Body of pancreas (tissue), 4 donors: Measurements from ENCODE around the gene LAIR2. TPM values are rescaled to one million over a fixed set of nuclear protein-coding genes. Genes with fewer than 3 reads are reported as not detected.

Experiments used
- ATAC-seq: fragments of 150-250 bp; one replicate; pipeline ENCODE4 v1.9.1; 2016
- DNase-seq, 4 donors: peaks; one replicate each; pipeline ENCODE4 v3.0.0-alpha.2; 2019
- H3K27ac ChIP-seq, 4 donors: fragments of 200-600 bp; sonication (generic); 1 replicate in 3 of 4; 2 replicates in 1 of 4; pipeline versions ENCODE4 v1.5.1 to v1.6.1; 2016 to 2019; ENCODE audit warnings: mild to moderate bottlenecking in 1 of 4, mixed read lengths in 1 of 4, moderate library complexity in 1 of 4
- H3K27me3 ChIP-seq, 2 donors: fragments of 200-600 bp; sonication (generic); one replicate each; pipeline ENCODE4 v1.6.0; 2016; ENCODE audit warnings: mild to moderate bottlenecking in 1 of 2
- H3K36me3 ChIP-seq, 2 donors: fragments of 200-600 bp; sonication (generic); replicated peaks in 1 of 2; 2 replicates each; pipeline ENCODE4 v1.5.1; 2016; ENCODE audit warnings: low read depth in 2 of 2; ENCODE audit not compliant: insufficient read depth in 1 of 2
- H3K4me1 ChIP-seq: fragments of 200-600 bp; sonication (generic); one replicate; pipeline ENCODE4 v1.6.0; 2016
- H3K4me3 ChIP-seq, 2 donors: fragments of 200-600 bp; sonication (generic); 1 replicate in 1 of 2; 2 replicates in 1 of 2; pipeline ENCODE4 v1.5.1; 2016 to 2019
- H3K9me3 ChIP-seq, 3 donors: fragments of 200-600 bp; sonication (generic); 1 replicate in 2 of 3; 2 replicates in 1 of 3; pipeline ENCODE4 v1.5.1; 2016
- CTCF ChIP-seq, 7 experiments: fragments of 450-650 bp in 4 of 7; fragments of 200-600 bp in 3 of 7; sonication (generic) in 3 of 7; IDR thresholded peaks; one replicate each; pipeline ENCODE4 v1.5.1; 2016 to 2019; ENCODE audit warnings: antibody characterized with exemption in 7 of 7
- POLR2A ChIP-seq, 3 donors: fragments of 450-650 bp; IDR thresholded peaks; one replicate each; pipeline ENCODE4 v1.6.1; 2016; ENCODE audit warnings: antibody characterized with exemption in 3 of 3, mild to moderate bottlenecking in 2 of 3
- WGBS, 2 donors: methylation state at CpG; one replicate each; pipeline ENCODE4 v1.1.5; 2017; 5-methylcytosine and 5-hydroxymethylcytosine counted together
- intact Hi-C: fragments of 100-400 bp; cut with DNase I; formaldehyde crosslinking; loops from one replicate; pipeline ENCODE4 v1.15.1; 2023
- total RNA-seq, 2 donors: library from RNA; depleted of rRNA; stranded (reverse); fragments of >200 nt; gene quantifications; one replicate each; pipeline ENCODE4 v1.1.0, GENCODE V29; 2016

Gene LAIR2
- total RNA-seq, 2 donors from 2014 or later: not detected

GRCh38 chr19:54523403-54523802 lies 20.8 kb downstream of the LAIR2 start:
- H3K36me3 ChIP-seq: no peaks in the 10 kb centered on the region
- 22 to 28% methylated on average over 5 of the region's 5 CpGs for WGBS, 2 donors
- peaks cover 0 to 3% of the 10 kb centered on the region in 2 donors for H3K27me3 ChIP-seq
- DNase-seq (no peak), ATAC-seq (no peak)
- H3K4me1 ChIP-seq: no peaks in the 10 kb centered on the region
- intact Hi-C loops: no loop called here
- H3K4me3 ChIP-seq: no peak overlapping the region
- TF ChIP-seq POLR2A (IDR thresholded peaks at IDR 0.05) (no peak), CTCF (IDR thresholded peaks at IDR 0.05) (no peak)
- no peak overlapping the region for H3K27ac ChIP-seq
- H3K9me3 ChIP-seq: no peaks in the 10 kb centered on the region

GRCh38 chr19:54525636-54526035 lies 23.0 kb downstream of the LAIR2 start:
- 34 to 48% methylated on average over 5 of the region's 5 CpGs for WGBS, 2 donors
- peaks cover 0 to 3% of the 10 kb centered on the region in 2 donors for H3K27me3 ChIP-seq
- no peak overlapping the region for H3K27ac ChIP-seq
- TF ChIP-seq CTCF (IDR thresholded peaks at IDR 0.05) (no peak), POLR2A (IDR thresholded peaks at IDR 0.05) (no peak)
- no peaks in the 10 kb centered on the region for H3K36me3 ChIP-seq
- intact Hi-C loops: no loop called here
- ATAC-seq (no peak), DNase-seq (no peak)
- H3K9me3 ChIP-seq: no peaks in the 10 kb centered on the region
- no peaks in the 10 kb centered on the region for H3K4me1 ChIP-seq
- H3K4me3 ChIP-seq: no peak overlapping the region

- no peak overlapping the region for H3K27ac ChIP-seq
- H3K27me3 ChIP-seq: no peaks in the 10 kb centered on the region
- intact Hi-C loops: no loop called here
- H3K4me1 ChIP-seq: no peaks in the 10 kb centered on the region
- no peak for ATAC-seq
- TF ChIP-seq CTCF (IDR thresholded peaks at IDR 0.05): no peak
- no peak for TF ChIP-seq POLR2A (IDR thresholded peaks at IDR 0.05)
- DNase-seq: no peak
- no peaks in the 10 kb centered on the region for H3K9me3 ChIP-seq
- 70 to 81% methylated on average over 24 to 26 of the region's 26 CpGs for WGBS, 2 donors
- no peaks in the 10 kb centered on the region for H3K36me3 ChIP-seq
- no peak overlapping the region for H3K4me3 ChIP-seq
Measured at GRCh38 chr19:54526972-54527371, 24.3 kb downstream of the LAIR2 start.

GRCh38 chr19:54530866-54531265 lies 28.2 kb downstream of the LAIR2 start:
- Histone ChIP-seq H3K27ac (no peak overlapping the region), H3K36me3 (no peaks in the 10 kb centered on the region), H3K9me3 (no peaks in the 10 kb centered on the region), H3K4me3 (no peak overlapping the region), H3K4me1 (no peaks in the 10 kb centered on the region), H3K27me3 (no peaks in the 10 kb centered on the region)
- ATAC-seq: no peak
- intact Hi-C loops: no loop called here
- no peak for DNase-seq
- WGBS, 2 donors: 41 to 49% methylated on average over 5 of the region's 5 CpGs
- TF ChIP-seq CTCF (IDR thresholded peaks at IDR 0.05) (no peak), POLR2A (IDR thresholded peaks at IDR 0.05) (no peak)

GRCh38 chr19:54532528-54532927 lies 29.9 kb downstream of the LAIR2 start:
- DNase-seq (no peak), ATAC-seq (no peak)
- Histone ChIP-seq H3K4me1 (no peaks in the 10 kb centered on the region), H3K9me3 (no peaks in the 10 kb centered on the region), H3K27me3 (no peaks in the 10 kb centered on the region), H3K36me3 (no peaks in the 10 kb centered on the region), H3K27ac (no peak overlapping the region), H3K4me3 (no peak overlapping the region)
- 38 to 48% methylated on average over 4 of the region's 4 CpGs for WGBS, 2 donors
- intact Hi-C loops: no loop called here
- TF ChIP-seq CTCF (IDR thresholded peaks at IDR 0.05) (no peak), POLR2A (IDR thresholded peaks at IDR 0.05) (no peak)
